Sigmoid colon (tissue), 7 donors: Measurements from ENCODE around the gene FTL. TPM values are rescaled to one million over a fixed set of nuclear protein-coding genes. Genes with fewer than 3 reads are reported as not detected.
A peak's percentile ranks its signal among the peaks of the same experiment; 100 is the strongest.

ENCODE experiments used
- DNase-seq: peaks from one replicate; pipeline ENCODE4 v3.0.0-alpha.2; 2019
- H3K27ac ChIP-seq, 4 donors: fragments of 200-600 bp; sonication (generic); one replicate each; pipeline ENCODE4 v1.5.1; 2016 to 2019; ENCODE audit warnings: mild to moderate bottlenecking in 1 of 4
- H3K27me3 ChIP-seq, 3 donors: fragments of 200-600 bp; sonication (generic); one replicate each; pipeline ENCODE4 v1.5.1; 2019; ENCODE audit warnings: mild to moderate bottlenecking in 1 of 3
- H3K36me3 ChIP-seq, 4 donors: fragments of 200-600 bp; sonication (generic); one replicate each; pipeline ENCODE4 v1.5.1; 2016 to 2019
- H3K4me1 ChIP-seq, 4 donors: fragments of 200-600 bp; sonication (generic); one replicate each; pipeline ENCODE4 v1.5.1; 2017 to 2019
- H3K4me3 ChIP-seq, 4 donors: fragments of 200-600 bp; sonication (generic); one replicate each; pipeline ENCODE4 v1.5.1; 2017 to 2019; ENCODE audit warnings: mild to moderate bottlenecking in 2 of 4, moderate library complexity in 1 of 4
- H3K9me3 ChIP-seq, 4 donors: fragments of 200-600 bp in 3 of 4; sonication (generic) in 3 of 4; one replicate each; pipeline versions ENCODE4 v1.5.1 to v1.6.1; 2013 to 2019
- EP300 ChIP-seq, 4 donors: sonication (generic); formaldehyde crosslinking; IDR thresholded peaks; one replicate each; pipeline ENCODE4 v1.6.1; 2017; ENCODE audit warnings: antibody characterized with exemption in 4 of 4
- POLR2A ChIP-seq, 2 donors: fragments of 450-650 bp; IDR thresholded peaks; one replicate each; pipeline ENCODE4 v1.6.1; 2016; ENCODE audit warnings: antibody characterized with exemption in 2 of 2, mild to moderate bottlenecking in 2 of 2, moderate library complexity in 2 of 2
- POLR2AphosphoS5 ChIP-seq, 4 donors: sonication (generic); formaldehyde crosslinking; IDR thresholded peaks; one replicate each; pipeline ENCODE4 v1.6.1; 2017; ENCODE audit warnings: antibody characterized with exemption in 4 of 4
- WGBS, 2 donors: extraction: QIAGEN DNeasy Blood & Tissue Kit; methylation state at CpG; one replicate each; pipeline ENCODE4 v1.1.7; 2013; 5-methylcytosine and 5-hydroxymethylcytosine counted together
- intact Hi-C: fragments of 100-400 bp; cut with DNase I; formaldehyde crosslinking; loops from one replicate; pipeline ENCODE4 v1.15.1; 2023
- polyA plus RNA-seq, 3 donors: library from polyadenylated mRNA; stranded (reverse); fragments of 200-250 nt; gene quantifications; one replicate each; pipeline ENCODE4 v1.2.3, GENCODE V29; 2013
- total RNA-seq, 4 donors: library from RNA; depleted of rRNA; stranded (reverse); fragments of >200 nt; gene quantifications; one replicate each; pipeline ENCODE4 v1.1.0, GENCODE V29; 2016
- TF ChIP-seq, protein P1 (sequence below), 4 experiments: fragments of 450-650 bp in 3 of 4; fragments of 200-600 bp in 1 of 4; IDR thresholded peaks; one replicate each; pipeline ENCODE4 v1.5.1; 2016 to 2019; ENCODE audit warnings: antibody characterized with exemption in 4 of 4, mild to moderate bottlenecking in 3 of 4, moderate library complexity in 2 of 4
- donor health status: healthy with polysubstance abuse.
- donor health status: Bipolar disorder and iron deficiency.
- donor health status: healthy.

Gene FTL
- total and polyA plus RNA-seq, 7 donors: 2,871 to 9,923 (median 3,503) TPM

GRCh38 chr19:48992581-48993174 is 27.6 kb downstream of the FTL start:
- Histone ChIP-seq H3K36me3 (peaks cover 0 to 25% (median 5%) of the 10 kb centered on the region in 4 donors), H3K4me3 (peak overlapping the region; percentile 58 to 76 (median 67)), H3K4me1 (peaks cover 0 to 42% (median 37%) of the 10 kb centered on the region in 4 donors), H3K9me3 (no peaks in the 10 kb centered on the region), H3K27me3 (no peaks in the 10 kb centered on the region), H3K27ac (peak overlapping the region; percentile 88 to 97 (median 90))
- intact Hi-C loops: loop anchor here (5.0 kb wide), 1 partner anchor 155 kb away; no protein-coding TSS in a partner anchor
- TF ChIP-seq EP300 (IDR thresholded peaks at IDR 0.05) (no peak), POLR2AphosphoS5 (IDR thresholded peaks at IDR 0.05) (no peak), POLR2A (IDR thresholded peaks at IDR 0.05) (no peak)
- TF ChIP-seq, protein P1, sequence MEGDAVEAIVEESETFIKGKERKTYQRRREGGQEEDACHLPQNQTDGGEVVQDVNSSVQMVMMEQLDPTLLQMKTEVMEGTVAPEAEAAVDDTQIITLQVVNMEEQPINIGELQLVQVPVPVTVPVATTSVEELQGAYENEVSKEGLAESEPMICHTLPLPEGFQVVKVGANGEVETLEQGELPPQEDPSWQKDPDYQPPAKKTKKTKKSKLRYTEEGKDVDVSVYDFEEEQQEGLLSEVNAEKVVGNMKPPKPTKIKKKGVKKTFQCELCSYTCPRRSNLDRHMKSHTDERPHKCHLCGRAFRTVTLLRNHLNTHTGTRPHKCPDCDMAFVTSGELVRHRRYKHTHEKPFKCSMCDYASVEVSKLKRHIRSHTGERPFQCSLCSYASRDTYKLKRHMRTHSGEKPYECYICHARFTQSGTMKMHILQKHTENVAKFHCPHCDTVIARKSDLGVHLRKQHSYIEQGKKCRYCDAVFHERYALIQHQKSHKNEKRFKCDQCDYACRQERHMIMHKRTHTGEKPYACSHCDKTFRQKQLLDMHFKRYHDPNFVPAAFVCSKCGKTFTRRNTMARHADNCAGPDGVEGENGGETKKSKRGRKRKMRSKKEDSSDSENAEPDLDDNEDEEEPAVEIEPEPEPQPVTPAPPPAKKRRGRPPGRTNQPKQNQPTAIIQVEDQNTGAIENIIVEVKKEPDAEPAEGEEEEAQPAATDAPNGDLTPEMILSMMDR (IDR thresholded peaks at IDR 0.05): no peak
- 0% methylated on average over 20 of the region's 20 CpGs for WGBS, 2 donors
- peak; percentile 81 for DNase-seq

GRCh38 chr19:48993175-48994034 is 28.3 kb downstream of the FTL start, which contains the start of the genes GYS1 and RUVBL2:
Gene GYS1, minus strand, starts transcription at chr19:48993309. Its CDS starts 197 bp downstream, at chr19:48993112.
Gene RUVBL2, plus strand, starts transcription at chr19:48993887. Its CDS starts 25 bp downstream, at chr19:48993912.
- intact Hi-C loops: loop anchor here (5.0 kb wide), 1 partner anchor 154 kb away; no protein-coding TSS in a partner anchor
- Histone ChIP-seq H3K9me3 (no peaks in the 10 kb centered on the region), H3K27me3 (no peaks in the 10 kb centered on the region), H3K27ac (peak within 1 kb of the TSS; percentile 88 to 97 (median 90)), H3K36me3 (peaks cover 0 to 17% (median 3%) of the 10 kb centered on the region in 4 donors), H3K4me3 (peak within 1 kb of the TSS; percentile 58 to 76 (median 67)), H3K4me1 (peaks cover 0 to 42% (median 37%) of the 10 kb centered on the region in 4 donors)
- peak; percentile 100 for DNase-seq
- 0% methylated on average over 56 of the region's 56 CpGs for WGBS, 2 donors
- peak in 1 of 4 donors; percentile 66 for TF ChIP-seq EP300 (IDR thresholded peaks at IDR 0.05)
- TF ChIP-seq POLR2AphosphoS5 (IDR thresholded peaks at IDR 0.05): peak; percentile 92 to 98 (median 98)
- peak; percentile 87 to 94 for TF ChIP-seq POLR2A (IDR thresholded peaks at IDR 0.05)
- TF ChIP-seq, protein P1 (IDR thresholded peaks at IDR 0.05): peak; percentile 96 to 99 (median 98)

DNA sequence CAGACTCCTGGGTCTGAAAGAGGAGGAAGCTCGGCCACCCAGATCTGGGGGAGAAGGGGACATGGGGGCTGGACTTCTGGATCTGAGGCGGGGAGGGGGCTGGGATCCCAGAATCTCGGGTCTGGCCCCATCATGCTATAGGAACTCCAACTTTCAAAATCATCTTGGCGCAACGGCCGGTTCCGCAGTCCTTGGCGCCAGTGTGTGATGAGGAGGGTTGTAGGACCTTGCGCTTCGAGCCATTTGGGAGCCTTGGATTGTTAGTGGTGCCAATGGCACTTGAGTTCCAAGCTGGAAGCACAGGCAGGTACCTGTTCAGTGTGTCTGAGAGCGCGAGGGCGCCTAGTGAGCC is 28.9 kb downstream of the FTL start:
- peaks cover 0 to 11% (median 0%) of the 10 kb centered on the region in 4 donors for H3K36me3 ChIP-seq
- WGBS, 2 donors: 1% methylated on average over 13 of the region's 13 CpGs
- no peaks in the 10 kb centered on the region for H3K9me3 ChIP-seq
- peak overlapping the region; percentile 58 to 76 (median 67) for H3K4me3 ChIP-seq
- DNase-seq: no peak
- intact Hi-C loops: loop anchor here (5.0 kb wide), 1 partner anchor 153 kb away; no protein-coding TSS in a partner anchor
- TF ChIP-seq, protein P1 (IDR thresholded peaks at IDR 0.05): no peak
- TF ChIP-seq EP300 (IDR thresholded peaks at IDR 0.05) (no peak), POLR2AphosphoS5 (IDR thresholded peaks at IDR 0.05) (no peak), POLR2A (IDR thresholded peaks at IDR 0.05) (no peak)
- H3K4me1 ChIP-seq: peaks cover 0 to 42% (median 37%) of the 10 kb centered on the region in 4 donors
- H3K27me3 ChIP-seq: no peaks in the 10 kb centered on the region
- peak overlapping the region; percentile 88 to 97 (median 90) for H3K27ac ChIP-seq

DNA sequence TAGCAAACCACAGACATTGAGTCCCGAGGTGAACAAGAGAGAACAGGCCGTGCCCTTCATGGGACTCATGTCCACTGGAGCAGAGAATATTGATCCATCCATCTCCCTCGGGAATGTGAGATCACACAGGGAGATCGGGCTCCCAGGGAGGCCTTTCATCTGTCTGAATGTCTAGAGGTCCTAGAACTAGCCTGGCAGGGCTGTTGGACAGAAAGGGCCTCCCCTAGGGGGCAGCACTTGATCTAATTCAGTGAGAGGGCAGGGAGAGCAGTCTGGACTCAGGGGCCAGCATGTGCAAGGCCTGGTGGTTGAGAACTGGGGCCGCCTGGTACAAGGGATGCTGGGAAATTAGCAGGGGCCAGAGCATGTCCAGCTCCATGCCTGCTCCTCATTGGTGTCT is 32.9 kb downstream of the FTL start:
- WGBS, 2 donors: 82 to 85% methylated on average over 5 of the region's 5 CpGs
- intact Hi-C loops: no loop called here
- Histone ChIP-seq H3K4me3 (no peak overlapping the region), H3K36me3 (peaks cover 0 to 14% (median 0%) of the 10 kb centered on the region in 4 donors), H3K27ac (no peak overlapping the region), H3K9me3 (no peaks in the 10 kb centered on the region), H3K4me1 (peaks cover 0 to 16% (median 13%) of the 10 kb centered on the region in 4 donors), H3K27me3 (no peaks in the 10 kb centered on the region)
- DNase-seq: no peak
- TF ChIP-seq EP300 (IDR thresholded peaks at IDR 0.05): no peak
- TF ChIP-seq, protein P1 (IDR thresholded peaks at IDR 0.05): peak in 1 of 4 experiments; percentile 10
